GM12878 (cell line): ENCODE data around the gene ECEL1. TPM values are rescaled to one million over a fixed set of nuclear protein-coding genes. Genes with fewer than 3 reads are reported as not detected.
"Not testable (repeated sequence)": the region's sequence is repeated elsewhere in the genome, so short reads cannot be mapped to it uniquely, and the experiment has no call there.

Source experiments
- ATAC-seq: fragments of 200-7000 bp; cut with Tn5 transposase; 3 replicates; pipeline ENCODE4 v1.9.1; 2020; ENCODE audit warnings: mild to moderate bottlenecking, moderate library complexity
- BruUV-seq: library from RNA; stranded (reverse); fragments of 400-500 nt; replicated peaks from 2 replicates; lab custom pipeline; 2021; lab: Mats Ljungman, UMichigan
- CTCF ChIA-PET: fragments of 300-600 bp; sonication (Branson Sonifier 250); formaldehyde crosslinking; extraction: SDS; loops from one replicate; lab custom pipeline; 2021; ENCODE audit warnings: inconsistent platforms; lab: Yijun Ruan, JAX
- POLR2A ChIA-PET: fragments of 350-600 bp; formaldehyde crosslinking; extraction: SDS; loops from one replicate; lab custom pipeline; 2021; ENCODE audit warnings: inconsistent platforms; lab: Charles Lee
- RAD21 ChIA-PET: fragments of 300-600 bp; sonication (Branson Sonifier 250); formaldehyde crosslinking; loops from one replicate; lab custom pipeline; 2023; ENCODE audit warnings: antibody characterized with exemption; ENCODE audit not compliant: unreplicated experiment; lab: Charles Lee
- SMC1A ChIA-PET: fragments of 300-600 bp; sonication (Branson Sonifier 250); formaldehyde crosslinking; loops from one replicate; lab custom pipeline; 2023; ENCODE audit not compliant: unreplicated experiment, uncharacterized antibody; lab: Charles Lee
- DNase-seq: peaks from one replicate; pipeline ENCODE4 v3.0.0-alpha.2; 2011; ENCODE audit warnings: low read depth, low spot score
- FAIRE-seq: peaks from 3 replicates; lab custom pipeline; 2011; peaks lifted over from hg19 to GRCh38; lab: Jason Lieb, UNC
- H2AFZ ChIP-seq: 2 replicates; pipeline ENCODE4 v1.6.0; 2011; ENCODE audit warnings: low read depth, low read length, control low read depth; ENCODE audit not compliant: control insufficient read depth
- H3K27ac ChIP-seq: 2 replicates; pipeline ENCODE4 v1.5.1; 2011; ENCODE audit warnings: control low read depth; ENCODE audit not compliant: control insufficient read depth, insufficient read depth
- H3K27me3 ChIP-seq, 2 experiments: replicated peaks in 1 of 2; 2 replicates each; pipeline versions ENCODE4 v1.6.0 to v1.6.1; 2011; ENCODE audit warnings: low read length in 1 of 2; ENCODE audit not compliant: control insufficient read depth in 2 of 2, insufficient read depth in 2 of 2
- H3K36me3 ChIP-seq, 2 experiments: 2 replicates each; pipeline ENCODE4 v1.5.1; 2011; ENCODE audit warnings: low read length in 1 of 2; ENCODE audit not compliant: control insufficient read depth in 2 of 2, insufficient read depth in 2 of 2
- H3K4me1 ChIP-seq: 2 replicates; pipeline ENCODE4 v1.6.1; 2011; ENCODE audit warnings: mild to moderate bottlenecking, low read length, moderate library complexity, mixed read lengths; ENCODE audit not compliant: control insufficient read depth, insufficient read depth
- H3K4me2 ChIP-seq: 2 replicates; pipeline ENCODE4 v1.6.0; 2011; ENCODE audit warnings: control low read depth; ENCODE audit not compliant: control insufficient read depth, insufficient read depth
- H3K4me3 ChIP-seq: fragments of 200-600 bp; sonication (generic); 2 replicates; pipeline ENCODE4 v1.5.1; 2016
- H3K79me2 ChIP-seq: 2 replicates; pipeline ENCODE4 v1.6.0; 2011; ENCODE audit warnings: low read length; ENCODE audit not compliant: control insufficient read depth, insufficient read depth
- H3K9ac ChIP-seq: 2 replicates; pipeline ENCODE4 v1.8.0; 2011; ENCODE audit warnings: low read length, control low read depth, mixed read lengths; ENCODE audit not compliant: control insufficient read depth, insufficient read depth
- H3K9me3 ChIP-seq: replicated peaks from 3 replicates; pipeline ENCODE4 v1.5.1; 2011; ENCODE audit warnings: mild to moderate bottlenecking, low read length; ENCODE audit not compliant: control insufficient read depth, insufficient read depth
- H4K20me1 ChIP-seq: 2 replicates; pipeline ENCODE4 v1.6.0; 2011; ENCODE audit not compliant: control insufficient read depth, insufficient read depth
- CBX3 ChIP-seq: fragments of 200-600 bp; sonication (generic); IDR thresholded peaks from 2 replicates; pipeline ENCODE4 v1.6.1; 2016; ENCODE audit warnings: low read depth, borderline replicate concordance
- KLF5 ChIP-seq: fragments of 450-650 bp; IDR thresholded peaks from 2 replicates; pipeline ENCODE4 v1.6.1; 2014; ENCODE audit warnings: mild to moderate bottlenecking; ENCODE audit not compliant: partially characterized antibody
- PAX8 ChIP-seq: fragments of 450-650 bp; IDR thresholded peaks from 2 replicates; pipeline ENCODE4 v1.6.1; 2017; ENCODE audit warnings: mild to moderate bottlenecking, moderate library complexity
- PML ChIP-seq: IDR thresholded peaks from 2 replicates; pipeline ENCODE4 v1.6.1; 2012; ENCODE audit warnings: low read length, inconsistent platforms
- POLR2AphosphoS5 ChIP-seq: IDR thresholded peaks from 2 replicates; pipeline ENCODE4 v1.6.1; 2011; ENCODE audit warnings: mild to moderate bottlenecking, low read length, inconsistent platforms
- RUNX3 ChIP-seq: IDR thresholded peaks from 2 replicates; pipeline ENCODE4 v1.6.1; 2012; ENCODE audit warnings: low read length, inconsistent platforms
- WGBS: methylation state at CpG from one replicate; pipeline ENCODE4 v1.1.6; 2016; ENCODE audit warnings: low lambda C conversion rate; ENCODE audit not compliant: insufficient replicate concordance, insufficient coverage; ENCODE audit errors: missing lambda C conversion rate; 5-methylcytosine and 5-hydroxymethylcytosine counted together
- in situ Hi-C: fragments of 300-500 bp; cut with MboI; formaldehyde crosslinking; loops from 9 replicates; pipeline ENCODE4 v1.14.3; 2018; ENCODE audit warnings: mixed read lengths
- intact Hi-C: fragments of 100-400 bp; cut with micrococcal nuclease; formaldehyde crosslinking; loops from one replicate; pipeline ENCODE4 v1.14.2; 2022; ENCODE audit not compliant: unreplicated experiment
- polyA plus RNA-seq, 11 experiments: library from polyadenylated mRNA; depleted of rRNA in 4 of 11; unstranded in 6 of 11; stranded (reverse) in 5 of 11; fragments of >200 nt; fragmentation: Nextera tagmentation in 4 of 11; fragmentation: Illumina TruSeq in 1 of 11; extraction: Ambion mirVana in 4 of 11; extraction: Trizol in 1 of 11; gene quantifications; 1 replicate in 1 of 11; 2 replicates in 10 of 11; pipeline versions ENCODE4 v1.2.1 to v1.2.3, GENCODE V29; 2011 to 2016; ENCODE audit warnings: inconsistent platforms in 2 of 11, missing spikeins in 2 of 11, low read depth in 1 of 11
- total RNA-seq, 4 experiments: library from RNA; depleted of rRNA in 3 of 4; stranded (reverse); fragments of >200 nt in 3 of 4; fragmentation: Illumina TruSeq in 1 of 4; extraction: Trizol in 1 of 4; gene quantifications; 2 replicates each; pipeline versions ENCODE4 v1.2.1 to v1.2.3, GENCODE V29; 2013 to 2021
- TF ChIP-seq, protein P1 (sequence below), 3 experiments: IDR thresholded peaks in 2 of 3; conservative IDR thresholded peaks in 1 of 3; 2 replicates each; pipeline ENCODE4 v1.5.1; 2011; ENCODE audit warnings: low read depth in 3 of 3, low read length in 3 of 3, mild to moderate bottlenecking in 3 of 3, control low read depth in 2 of 3, moderate library complexity in 2 of 3, inconsistent platforms in 1 of 3, mixed read lengths in 1 of 3; ENCODE audit not compliant: control insufficient read depth in 2 of 3, insufficient read depth in 1 of 3; ENCODE audit errors: extremely low read depth in 1 of 3
- TF ChIP-seq, protein P2 (sequence below): fragments of 450-650 bp; conservative IDR thresholded peaks from 2 replicates; pipeline ENCODE4 v1.6.1; 2017; ENCODE audit warnings: mild to moderate bottlenecking, moderate library complexity

ECEL1 gene
- total and polyA plus RNA-seq, 10 of the 15 experiments (the other 5 are each of a cell fraction or from before 2014, with no cell fraction given), result not detected

DNA sequence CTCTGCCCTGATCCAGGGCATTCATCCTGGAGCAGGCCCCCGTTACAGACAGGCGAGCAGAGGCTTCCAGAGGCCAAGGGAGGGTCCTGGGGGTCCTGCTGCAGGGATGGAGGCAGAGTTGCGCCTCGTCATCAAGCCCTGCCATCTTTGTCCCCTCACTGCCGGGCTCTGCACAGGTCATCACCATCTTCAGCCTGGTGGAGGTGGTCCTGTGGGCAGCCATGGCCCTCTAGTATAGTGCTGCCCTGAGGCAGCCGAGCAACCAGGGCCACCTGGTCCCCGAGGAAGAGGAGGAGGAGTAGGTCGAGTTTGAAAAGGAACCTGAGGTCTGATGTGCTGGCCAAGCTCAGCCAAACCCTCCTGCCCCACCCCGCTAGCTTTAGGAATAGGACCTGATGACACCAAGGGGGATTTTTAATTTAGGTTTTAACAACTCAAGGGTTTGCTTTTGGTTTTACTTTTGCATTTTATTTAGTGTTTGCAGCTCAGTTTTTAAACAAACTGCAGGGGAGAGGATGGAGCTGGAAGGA lies 40.5 kb downstream of the ECEL1 start:
- Histone ChIP-seq H3K27me3 (no peaks in the 10 kb centered on the region), H3K27ac (no peak overlapping the region), H3K36me3 (no peaks in the 10 kb centered on the region), H3K4me3 (no peak overlapping the region), H3K79me2 (no peaks in the 10 kb centered on the region), H3K9ac (no peak overlapping the region), H3K9me3 (no peaks in the 10 kb centered on the region), H4K20me1 (no peaks in the 10 kb centered on the region), H3K4me2 (no peak overlapping the region), H3K4me1 (no peaks in the 10 kb centered on the region; the same call in 1 of the 2 replicates), H2AFZ (no peak overlapping the region)
- CTCF ChIA-PET, result interaction anchor here (1.0 to 1.5 kb wide), 8 partner anchors 9 to 77 kb away, joined by 3 to 5 read pairs (median 3); partner anchors contain the start of genes ALPI and PRSS56
- FAIRE-seq (no peak), ATAC-seq (no peak; the same call in 2 of the 3 replicates), DNase-seq (no peak)
- TF ChIP-seq PML, result no peak
- TF ChIP-seq, protein P1, sequence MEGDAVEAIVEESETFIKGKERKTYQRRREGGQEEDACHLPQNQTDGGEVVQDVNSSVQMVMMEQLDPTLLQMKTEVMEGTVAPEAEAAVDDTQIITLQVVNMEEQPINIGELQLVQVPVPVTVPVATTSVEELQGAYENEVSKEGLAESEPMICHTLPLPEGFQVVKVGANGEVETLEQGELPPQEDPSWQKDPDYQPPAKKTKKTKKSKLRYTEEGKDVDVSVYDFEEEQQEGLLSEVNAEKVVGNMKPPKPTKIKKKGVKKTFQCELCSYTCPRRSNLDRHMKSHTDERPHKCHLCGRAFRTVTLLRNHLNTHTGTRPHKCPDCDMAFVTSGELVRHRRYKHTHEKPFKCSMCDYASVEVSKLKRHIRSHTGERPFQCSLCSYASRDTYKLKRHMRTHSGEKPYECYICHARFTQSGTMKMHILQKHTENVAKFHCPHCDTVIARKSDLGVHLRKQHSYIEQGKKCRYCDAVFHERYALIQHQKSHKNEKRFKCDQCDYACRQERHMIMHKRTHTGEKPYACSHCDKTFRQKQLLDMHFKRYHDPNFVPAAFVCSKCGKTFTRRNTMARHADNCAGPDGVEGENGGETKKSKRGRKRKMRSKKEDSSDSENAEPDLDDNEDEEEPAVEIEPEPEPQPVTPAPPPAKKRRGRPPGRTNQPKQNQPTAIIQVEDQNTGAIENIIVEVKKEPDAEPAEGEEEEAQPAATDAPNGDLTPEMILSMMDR (IDR thresholded peaks at IDR 0.05 in 2 of 3, conservative IDR thresholded peaks at IDR 0.05 in 1 of 3; ENCODE audit: control insufficient read depth in 2 of 3, extremely low read depth in 1 of 3, insufficient read depth in 1 of 3, low read depth in 3 of 3, low read length in 3 of 3), result no peak
- no peak for TF ChIP-seq PAX8
- TF ChIP-seq POLR2AphosphoS5, result no peak
- TF ChIP-seq, protein P2, sequence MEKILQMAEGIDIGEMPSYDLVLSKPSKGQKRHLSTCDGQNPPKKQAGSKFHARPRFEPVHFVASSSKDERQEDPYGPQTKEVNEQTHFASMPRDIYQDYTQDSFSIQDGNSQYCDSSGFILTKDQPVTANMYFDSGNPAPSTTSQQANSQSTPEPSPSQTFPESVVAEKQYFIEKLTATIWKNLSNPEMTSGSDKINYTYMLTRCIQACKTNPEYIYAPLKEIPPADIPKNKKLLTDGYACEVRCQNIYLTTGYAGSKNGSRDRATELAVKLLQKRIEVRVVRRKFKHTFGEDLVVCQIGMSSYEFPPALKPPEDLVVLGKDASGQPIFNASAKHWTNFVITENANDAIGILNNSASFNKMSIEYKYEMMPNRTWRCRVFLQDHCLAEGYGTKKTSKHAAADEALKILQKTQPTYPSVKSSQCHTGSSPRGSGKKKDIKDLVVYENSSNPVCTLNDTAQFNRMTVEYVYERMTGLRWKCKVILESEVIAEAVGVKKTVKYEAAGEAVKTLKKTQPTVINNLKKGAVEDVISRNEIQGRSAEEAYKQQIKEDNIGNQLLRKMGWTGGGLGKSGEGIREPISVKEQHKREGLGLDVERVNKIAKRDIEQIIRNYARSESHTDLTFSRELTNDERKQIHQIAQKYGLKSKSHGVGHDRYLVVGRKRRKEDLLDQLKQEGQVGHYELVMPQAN, result no peak
- TF ChIP-seq RUNX3, result no peak
- TF ChIP-seq CBX3, result no peak
- TF ChIP-seq KLF5, result no peak
- intact Hi-C loops, result no loop called here
- SMC1A ChIA-PET, result interaction anchor here (1.0 kb wide), 1 partner anchor 9 kb away, joined by 3 read pairs; no protein-coding TSS in a partner anchor
- in situ Hi-C loops, result no loop called here
- 31% methylated on average over 9 of the region's 9 CpGs for WGBS
- POLR2A ChIA-PET, result no interaction called here
- RAD21 ChIA-PET, result no interaction called here
- no TSS peak for BruUV-seq

DNA sequence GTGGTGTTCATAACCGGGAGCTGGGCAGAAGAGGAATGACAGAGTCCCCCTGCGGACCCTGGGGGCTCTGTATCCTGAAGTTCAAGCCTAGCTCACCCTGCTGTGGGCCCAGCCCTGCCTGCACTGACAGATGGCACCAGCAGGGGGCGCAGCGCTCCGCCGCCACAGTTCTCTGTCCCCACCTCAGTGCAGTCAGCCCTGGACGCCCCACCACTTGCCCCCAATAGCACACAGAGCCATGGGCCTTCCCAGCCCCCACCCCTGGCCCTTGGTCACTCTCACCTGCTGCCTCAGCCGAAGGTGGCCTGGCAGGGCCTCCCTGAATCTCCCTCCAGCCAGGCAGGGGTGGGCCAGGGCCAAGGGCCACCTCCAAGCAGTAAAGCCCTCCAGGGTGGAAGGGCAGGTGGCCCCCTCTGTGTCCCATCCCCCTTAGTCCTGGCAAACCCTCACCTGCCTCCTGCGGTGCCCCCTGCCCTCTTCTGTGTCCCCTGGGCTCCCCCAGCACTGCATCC lies 41.3 kb downstream of the ECEL1 start:
- POLR2A ChIA-PET, H3K9ac ChIP-seq, H3K79me2 ChIP-seq, H4K20me1 ChIP-seq, H3K27me3 ChIP-seq, H3K4me1 ChIP-seq, H3K4me2 ChIP-seq, FAIRE-seq, H3K36me3 ChIP-seq, BruUV-seq, RAD21 ChIA-PET, in situ Hi-C loops, H3K4me3 ChIP-seq, DNase-seq, H3K27ac ChIP-seq, H3K9me3 ChIP-seq, intact Hi-C loops, H2AFZ ChIP-seq: not testable (repeated sequence)
- ChIA-PET CTCF (interaction anchor here (1.0 to 1.4 kb wide), 6 partner anchors 10 to 78 kb away, joined by 3 to 5 read pairs (median 3); partner anchors contain the start of genes ALPI and PRSS56), SMC1A (interaction anchor here (1.0 kb wide), 1 partner anchor 9 kb away, joined by 3 read pairs; no protein-coding TSS in a partner anchor)
- 0% methylated on average over 1 of the region's 9 CpGs for WGBS
- peak; percentile 75 for ATAC-seq
